Activated T-helper 2 cell treated with anti-CD3 and anti-CD28 coated beads, Interferon-gamma antibody, Interleukin-2, Interleukin-4, amounts not matched to agents 10 μg/mL and 5 μg/mL and 100 μg/mL, durations not matched to agents 14 hours and 24 hours and 36 hours (primary cell): ENCODE data around the gene ZGPAT. TPM values are rescaled to one million over a fixed set of nuclear protein-coding genes. Genes with fewer than 3 reads are reported as not detected.

Experiments
- DNase-seq: peaks from one replicate; pipeline ENCODE4 v3.0.0; 2021; ENCODE audit warnings: low spot score
- H3K27ac Mint-ChIP-seq: one replicate; pipeline ENCODE4 v1.8.0; 2021; ENCODE audit warnings: mixed read lengths
- H3K27me3 Mint-ChIP-seq: one replicate; pipeline ENCODE4 v1.8.0; 2021; ENCODE audit warnings: low read depth, mixed read lengths
- H3K36me3 Mint-ChIP-seq: one replicate; pipeline ENCODE4 v1.8.0; 2021; ENCODE audit warnings: low read depth, mixed read lengths
- H3K4me1 Mint-ChIP-seq: one replicate; pipeline ENCODE4 v1.8.0; 2021; ENCODE audit warnings: low read depth, mixed read lengths
- H3K4me3 Mint-ChIP-seq: one replicate; pipeline ENCODE4 v1.8.0; 2021; ENCODE audit warnings: low read depth, mild to moderate bottlenecking, moderate library complexity, mixed read lengths
- H3K9me3 Mint-ChIP-seq: one replicate; pipeline ENCODE4 v1.8.0; 2021; ENCODE audit warnings: mixed read lengths
- intact Hi-C: fragments of 100-400 bp; cut with micrococcal nuclease; formaldehyde crosslinking; loops from one replicate; pipeline ENCODE4 v1.15.1; 2023
- total RNA-seq: library from RNA; stranded (reverse); gene quantifications from 2 replicates; pipeline ENCODE4 v1.2.3, GENCODE V29; 2022

Gene ZGPAT
- total RNA-seq, 1 donor from 2014 or later, result 29.0 TPM

DNA sequence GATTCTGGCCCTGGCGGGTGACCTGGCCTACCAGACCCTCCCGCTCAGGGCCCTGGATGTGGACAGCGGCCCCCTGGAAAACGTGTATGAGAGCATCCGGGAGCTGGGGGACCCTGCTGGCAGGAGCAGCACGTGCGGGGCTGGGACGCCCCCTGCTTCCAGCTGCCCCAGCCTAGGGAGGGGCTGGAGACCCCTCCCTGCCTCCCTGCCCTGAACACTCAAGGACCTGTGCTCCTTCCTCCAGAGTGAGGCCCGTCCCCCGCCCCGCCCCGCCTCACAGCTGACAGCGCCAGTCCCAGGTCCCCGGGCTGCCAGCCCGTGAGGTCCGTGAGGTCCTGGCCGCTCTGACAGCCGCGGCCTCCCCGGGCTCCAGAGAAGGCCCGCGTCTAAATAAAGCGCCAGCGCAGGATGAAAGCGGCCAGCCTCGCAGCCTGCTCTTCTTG lies 30.9 kb downstream of the ZGPAT start:
- H3K36me3 Mint-ChIP-seq, result peaks cover 27% of the 10 kb centered on the region
- no peak for DNase-seq
- intact Hi-C loops, result loop anchor here (10.0 kb wide), 1 partner anchor 126 kb away; the partner anchor contains the start of genes ABHD16B and TPD52L2
- H3K9me3 Mint-ChIP-seq, result no peaks in the 10 kb centered on the region
- no peaks in the 10 kb centered on the region for H3K27me3 Mint-ChIP-seq
- H3K4me3 Mint-ChIP-seq, result peak overlapping the region; percentile 13
- peaks cover 17% of the 10 kb centered on the region for H3K4me1 Mint-ChIP-seq
- H3K27ac Mint-ChIP-seq, result no peak overlapping the region

GRCh38 chr20:63739130-63740069 lies 31.6 kb downstream of the ZGPAT start, which contains the start of gene SLC2A4RG:
Gene SLC2A4RG, plus strand, starts transcription at chr20:63739776. Its CDS starts 137 bp downstream, at chr20:63739913.
- intact Hi-C loops, result loop anchor here (5.0 to 10.0 kb wide), 2 partner anchors 32 to 125 kb away; partner anchors contain the start of genes ABHD16B, ARFRP1, TPD52L2 and ZGPAT
- Mint-ChIP-seq H3K9me3 (no peaks in the 10 kb centered on the region), H3K4me1 (peaks cover 12% of the 10 kb centered on the region)

DNA sequence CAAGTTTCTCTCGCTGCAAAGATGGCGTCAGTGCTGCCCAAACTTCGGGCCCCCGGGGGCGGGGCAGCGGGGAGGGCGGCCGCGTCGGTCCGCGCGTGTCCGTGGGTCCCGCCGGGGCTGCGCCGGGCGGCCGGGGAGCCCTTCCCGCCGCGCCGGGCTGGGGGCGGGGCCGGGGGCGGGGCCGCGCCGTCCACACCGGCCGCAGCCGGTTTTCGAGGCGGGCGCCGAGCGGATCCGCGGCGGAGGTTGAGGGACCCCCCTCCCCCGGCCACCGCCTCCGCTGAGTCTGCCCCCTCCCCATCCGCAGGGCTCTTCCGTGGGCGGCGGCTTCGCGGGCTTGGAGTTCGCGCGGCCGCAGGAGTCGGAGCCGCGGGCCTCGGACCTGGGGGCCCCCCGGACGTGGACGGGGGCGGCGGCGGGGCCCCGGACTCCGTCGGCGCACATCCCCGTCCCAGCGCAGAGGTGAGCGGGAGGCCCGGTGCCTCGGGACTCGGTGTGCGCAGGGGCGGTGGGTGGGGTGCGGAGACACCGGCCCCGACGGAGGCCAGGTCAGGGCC lies 32.3 kb downstream of the ZGPAT start:
- Mint-ChIP-seq H3K4me3 (no peak overlapping the region), H3K9me3 (no peaks in the 10 kb centered on the region)
- peak; percentile 52 for DNase-seq

More at GRCh38 chr20:63739130-63740069, 31.6 kb downstream of the ZGPAT start, which contains the start of gene SLC2A4RG:
- Mint-ChIP-seq H3K4me3 (peak within 1 kb of the TSS; percentile 13), H3K27ac (no peak within 1 kb of the TSS), H3K36me3 (peaks cover 22% of the 10 kb centered on the region), H3K27me3 (no peaks in the 10 kb centered on the region)
- peak; percentile 72 for DNase-seq

GRCh38 chr20:63740627-63741353 lies 33.0 kb downstream of the ZGPAT start:
- Mint-ChIP-seq H3K4me1 (peaks cover 12% of the 10 kb centered on the region), H3K4me3 (peak overlapping the region; percentile 52), H3K36me3 (peaks cover 16% of the 10 kb centered on the region), H3K9me3 (no peaks in the 10 kb centered on the region), H3K27me3 (no peaks in the 10 kb centered on the region), H3K27ac (no peak overlapping the region)
- intact Hi-C loops, result loop anchor here (5.0 kb wide), 1 partner anchor 33 kb away; the partner anchor contains the start of genes ARFRP1 and ZGPAT
- DNase-seq, result no peak

More for the DNA sequence above, 32.3 kb downstream of the ZGPAT start:
- intact Hi-C loops, result loop anchor here (5.0 kb wide), 1 partner anchor 33 kb away; the partner anchor contains the start of genes ARFRP1 and ZGPAT
- Mint-ChIP-seq H3K36me3 (peaks cover 22% of the 10 kb centered on the region), H3K27ac (no peak overlapping the region), H3K4me1 (peaks cover 12% of the 10 kb centered on the region), H3K27me3 (no peaks in the 10 kb centered on the region)

GRCh38 chr20:63741354-63741675 lies 33.5 kb downstream of the ZGPAT start:
- H3K36me3 Mint-ChIP-seq, result peaks cover 11% of the 10 kb centered on the region
- DNase-seq, result no peak
- no peak overlapping the region for H3K27ac Mint-ChIP-seq
- no peaks in the 10 kb centered on the region for H3K27me3 Mint-ChIP-seq
- H3K9me3 Mint-ChIP-seq, result no peaks in the 10 kb centered on the region
- peak overlapping the region; percentile 57 for H3K4me3 Mint-ChIP-seq
- peaks cover 6% of the 10 kb centered on the region for H3K4me1 Mint-ChIP-seq
- intact Hi-C loops, result loop anchor here (5.0 kb wide), 1 partner anchor 34 kb away; the partner anchor contains the start of genes ARFRP1 and ZGPAT

GRCh38 chr20:63741676-63742380 lies 34.0 kb downstream of the ZGPAT start:
- H3K27ac Mint-ChIP-seq, result no peak overlapping the region
- peak overlapping the region; percentile 57 for H3K4me3 Mint-ChIP-seq
- DNase-seq, result no peak
- no peaks in the 10 kb centered on the region for H3K27me3 Mint-ChIP-seq
- H3K9me3 Mint-ChIP-seq, result no peaks in the 10 kb centered on the region
- intact Hi-C loops, result loop anchor here (5.0 kb wide), 1 partner anchor 35 kb away; the partner anchor contains the start of genes ARFRP1 and ZGPAT
- peaks cover 7% of the 10 kb centered on the region for H3K36me3 Mint-ChIP-seq
- H3K4me1 Mint-ChIP-seq, result peaks cover 2% of the 10 kb centered on the region

- Mint-ChIP-seq H3K4me3 (no peak overlapping the region), H3K27me3 (no peaks in the 10 kb centered on the region), H3K4me1 (peaks cover 2% of the 10 kb centered on the region), H3K9me3 (no peaks in the 10 kb centered on the region), H3K36me3 (peaks cover 7% of the 10 kb centered on the region), H3K27ac (no peak overlapping the region)
- DNase-seq, result no peak
- intact Hi-C loops, result loop anchor here (5.0 kb wide), 1 partner anchor 35 kb away; the partner anchor contains the start of genes ARFRP1 and ZGPAT
Observed at GRCh38 chr20:63742381-63743024, 34.7 kb downstream of the ZGPAT start.

DNA sequence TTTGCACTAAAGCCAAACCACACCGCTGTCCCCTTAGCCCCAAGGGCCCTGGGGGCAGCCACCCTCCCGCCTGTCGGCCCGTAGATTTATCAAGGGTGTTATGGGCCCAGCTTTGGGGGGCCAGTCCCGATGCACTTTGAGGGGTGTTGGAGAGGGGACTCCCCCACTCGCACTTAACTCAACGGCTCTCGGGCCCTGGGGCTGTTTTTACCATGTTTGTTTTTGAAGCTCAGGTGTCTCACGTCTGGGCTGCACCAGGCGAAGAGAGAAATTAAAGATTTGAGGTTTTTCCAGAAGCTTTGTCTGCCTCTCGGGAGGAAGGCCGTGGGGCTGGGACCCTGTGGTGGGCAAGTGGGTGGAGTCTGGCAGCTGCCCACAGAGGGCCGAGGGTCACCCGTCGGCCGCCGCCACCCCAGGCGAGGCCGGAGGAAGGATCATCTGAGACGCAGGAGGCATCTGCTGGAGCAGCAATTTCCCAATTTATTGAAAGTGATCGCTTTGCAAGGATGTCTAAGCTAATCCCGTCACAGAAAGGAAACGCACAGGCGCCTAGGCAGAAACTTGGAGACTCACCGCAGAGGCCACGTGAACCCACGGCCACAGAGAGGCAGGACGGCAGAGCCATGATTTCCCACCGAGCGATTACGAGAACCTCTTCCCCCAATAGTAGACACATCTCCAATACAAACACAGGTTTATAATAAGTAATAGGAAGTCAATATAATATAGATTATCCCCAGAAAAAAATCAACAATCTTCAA lies 35.6 kb downstream of the ZGPAT start:
- Mint-ChIP-seq H3K9me3 (no peaks in the 10 kb centered on the region), H3K36me3 (peaks cover 7% of the 10 kb centered on the region), H3K4me1 (peaks cover 2% of the 10 kb centered on the region), H3K4me3 (no peak overlapping the region), H3K27ac (no peak overlapping the region), H3K27me3 (no peaks in the 10 kb centered on the region)
- intact Hi-C loops, result loop anchor here (5.0 kb wide), 1 partner anchor 36 kb away; the partner anchor contains the start of genes ARFRP1 and ZGPAT
- DNase-seq, result no peak

- Mint-ChIP-seq H3K4me3 (no peak overlapping the region), H3K27ac (no peak overlapping the region), H3K27me3 (no peaks in the 10 kb centered on the region), H3K9me3 (no peaks in the 10 kb centered on the region), H3K36me3 (peaks cover 7% of the 10 kb centered on the region), H3K4me1 (no peaks in the 10 kb centered on the region)
- no peak for DNase-seq
- intact Hi-C loops, result loop anchor here (5.0 kb wide), 1 partner anchor 37 kb away; the partner anchor contains the start of genes ARFRP1 and ZGPAT
Observed at GRCh38 chr20:63744158-63744557, 36.3 kb downstream of the ZGPAT start.

GRCh38 chr20:63744574-63745423 lies 37.0 kb downstream of the ZGPAT start:
- Mint-ChIP-seq H3K27me3 (no peaks in the 10 kb centered on the region), H3K36me3 (peaks cover 7% of the 10 kb centered on the region), H3K4me1 (no peaks in the 10 kb centered on the region), H3K4me3 (no peak overlapping the region), H3K27ac (no peak overlapping the region), H3K9me3 (no peaks in the 10 kb centered on the region)
- no peak for DNase-seq
- intact Hi-C loops, result loop anchor here (5.0 kb wide), 1 partner anchor 37 kb away; the partner anchor contains the start of genes ARFRP1 and ZGPAT
